ENCODE measurements around the gene RAB38.

Gene RAB38

GRCh38 chr11:88208745-88209144 lies 33.5 kb upstream of the RAB38 start:
- no peak for TF ChIP-seq CTCF (IDR thresholded peaks at IDR 0.05; ENCODE audit: insufficient read depth, low read length)
- DNase-seq (ENCODE audit: low read depth in 1 of 2, low spot score in 1 of 2) = peak in 1 of 2 experiments; percentile 43
- Histone ChIP-seq H3K27me3 (ENCODE audit: insufficient read depth, poor library complexity, severe bottlenecking) (no peaks in the 10 kb centered on the region), H3K27ac (replicated peaks) (no peak overlapping the region), H3K4me3 (replicated peaks; ENCODE audit: insufficient read depth, low read length) (no peak overlapping the region)

- TF ChIP-seq POLR2AphosphoS5 (IDR thresholded peaks at IDR 0.05; ENCODE audit: low read depth) (no peak), SPI1 (IDR thresholded peaks at IDR 0.05; ENCODE audit: borderline replicate concordance, low read depth) (no peak)
- H3K27me3 ChIP-seq (ENCODE audit: insufficient read depth, poor library complexity, severe bottlenecking) = no peaks in the 10 kb centered on the region
- no peak overlapping the region for H3K4me3 ChIP-seq (replicated peaks; ENCODE audit: insufficient read depth, low read length)
- no peak overlapping the region for H3K27ac ChIP-seq (replicated peaks)
- DNase-seq (ENCODE audit: low read depth in 1 of 2, low spot score in 1 of 2) = no peak
Observed at GRCh38 chr11:88206751-88207150, 31.5 kb upstream of the RAB38 start.

GRCh38 chr11:88204353-88204752 lies 29.1 kb upstream of the RAB38 start:
- Histone ChIP-seq H3K27ac (replicated peaks) (no peak overlapping the region), H3K27me3 (ENCODE audit: insufficient read depth, poor library complexity, severe bottlenecking) (no peaks in the 10 kb centered on the region), H3K4me3 (replicated peaks; ENCODE audit: insufficient read depth, low read length) (no peak overlapping the region)
- TF ChIP-seq SPI1 (IDR thresholded peaks at IDR 0.05; ENCODE audit: borderline replicate concordance, low read depth) (no peak), GABPA (IDR thresholded peaks at IDR 0.05; ENCODE audit: low read depth) (no peak), REST (IDR thresholded peaks at IDR 0.05; ENCODE audit: insufficient replicate concordance, low read depth) (no peak), CTCF (IDR thresholded peaks at IDR 0.05; ENCODE audit: insufficient read depth, low read length) (no peak), POLR2AphosphoS5 (IDR thresholded peaks at IDR 0.05; ENCODE audit: low read depth) (no peak)
- no peak for DNase-seq (ENCODE audit: low read depth in 1 of 2, low spot score in 1 of 2)

- Histone ChIP-seq H3K27ac (replicated peaks) (no peak overlapping the region), H3K27me3 (ENCODE audit: insufficient read depth, poor library complexity, severe bottlenecking) (no peaks in the 10 kb centered on the region), H3K4me3 (replicated peaks; ENCODE audit: insufficient read depth, low read length) (no peak overlapping the region)
- DNase-seq (ENCODE audit: low read depth in 1 of 2, low spot score in 1 of 2) = no peak
- TF ChIP-seq GABPA (IDR thresholded peaks at IDR 0.05; ENCODE audit: low read depth) (no peak), POLR2AphosphoS5 (IDR thresholded peaks at IDR 0.05; ENCODE audit: low read depth) (no peak), REST (IDR thresholded peaks at IDR 0.05; ENCODE audit: insufficient replicate concordance, low read depth) (no peak), SPI1 (IDR thresholded peaks at IDR 0.05; ENCODE audit: borderline replicate concordance, low read depth) (no peak), CTCF (IDR thresholded peaks at IDR 0.05; ENCODE audit: insufficient read depth, low read length) (no peak)
Observed at GRCh38 chr11:88203604-88204003, 28.4 kb upstream of the RAB38 start.
